ENCODE results near the gene NNT.

The NNT gene

GRCh38 chr5:43677253-43677652, 74.3 kb downstream of the NNT start:
- TF ChIP-seq TOX (CRISPR knock-in tag; IDR thresholded peaks at IDR 0.05; ENCODE audit: borderline replicate concordance): no peak
- TF ChIP-seq RARB (CRISPR knock-in tag; IDR thresholded peaks at IDR 0.05): no peak

GRCh38 chr5:43679214-43679613, 76.2 kb downstream of the NNT start:
- TF ChIP-seq SNAI2 (CRISPR knock-in tag; IDR thresholded peaks at IDR 0.05) (no peak), ZNF565 (CRISPR knock-in tag; conservative IDR thresholded peaks at IDR 0.05; ENCODE audit: low read depth) (no peak), TOX (CRISPR knock-in tag; IDR thresholded peaks at IDR 0.05; ENCODE audit: borderline replicate concordance) (no peak), ZC3H10 (CRISPR knock-in tag; IDR thresholded peaks at IDR 0.05) (no peak), OSR1 (CRISPR knock-in tag; IDR thresholded peaks at IDR 0.05) (no peak), RARB (CRISPR knock-in tag; IDR thresholded peaks at IDR 0.05) (no peak), PPARA (CRISPR knock-in tag; IDR thresholded peaks at IDR 0.05; ENCODE audit: borderline replicate concordance) (no peak), CSDC2 (CRISPR knock-in tag; IDR thresholded peaks at IDR 0.05) (no peak), ESRRG (CRISPR knock-in tag; IDR thresholded peaks at IDR 0.05) (no peak), ZNF70 (CRISPR knock-in tag; IDR thresholded peaks at IDR 0.05) (no peak), ZFP3 (CRISPR knock-in tag; IDR thresholded peaks at IDR 0.05) (no peak), TCF4 (CRISPR knock-in tag; IDR thresholded peaks at IDR 0.05; ENCODE audit: borderline replicate concordance) (no peak), GLIS3 (CRISPR knock-in tag; IDR thresholded peaks at IDR 0.05) (no peak), ZNF8 (CRISPR knock-in tag; IDR thresholded peaks at IDR 0.05) (no peak)
- TF ChIP-seq, protein P1, sequence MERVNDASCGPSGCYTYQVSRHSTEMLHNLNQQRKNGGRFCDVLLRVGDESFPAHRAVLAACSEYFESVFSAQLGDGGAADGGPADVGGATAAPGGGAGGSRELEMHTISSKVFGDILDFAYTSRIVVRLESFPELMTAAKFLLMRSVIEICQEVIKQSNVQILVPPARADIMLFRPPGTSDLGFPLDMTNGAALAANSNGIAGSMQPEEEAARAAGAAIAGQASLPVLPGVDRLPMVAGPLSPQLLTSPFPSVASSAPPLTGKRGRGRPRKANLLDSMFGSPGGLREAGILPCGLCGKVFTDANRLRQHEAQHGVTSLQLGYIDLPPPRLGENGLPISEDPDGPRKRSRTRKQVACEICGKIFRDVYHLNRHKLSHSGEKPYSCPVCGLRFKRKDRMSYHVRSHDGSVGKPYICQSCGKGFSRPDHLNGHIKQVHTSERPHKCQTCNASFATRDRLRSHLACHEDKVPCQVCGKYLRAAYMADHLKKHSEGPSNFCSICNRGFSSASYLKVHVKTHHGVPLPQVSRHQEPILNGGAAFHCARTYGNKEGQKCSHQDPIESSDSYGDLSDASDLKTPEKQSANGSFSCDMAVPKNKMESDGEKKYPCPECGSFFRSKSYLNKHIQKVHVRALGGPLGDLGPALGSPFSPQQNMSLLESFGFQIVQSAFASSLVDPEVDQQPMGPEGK (CRISPR knock-in tag; IDR thresholded peaks at IDR 0.05; ENCODE audit: borderline replicate concordance): no peak
- TF ChIP-seq, protein P2, sequence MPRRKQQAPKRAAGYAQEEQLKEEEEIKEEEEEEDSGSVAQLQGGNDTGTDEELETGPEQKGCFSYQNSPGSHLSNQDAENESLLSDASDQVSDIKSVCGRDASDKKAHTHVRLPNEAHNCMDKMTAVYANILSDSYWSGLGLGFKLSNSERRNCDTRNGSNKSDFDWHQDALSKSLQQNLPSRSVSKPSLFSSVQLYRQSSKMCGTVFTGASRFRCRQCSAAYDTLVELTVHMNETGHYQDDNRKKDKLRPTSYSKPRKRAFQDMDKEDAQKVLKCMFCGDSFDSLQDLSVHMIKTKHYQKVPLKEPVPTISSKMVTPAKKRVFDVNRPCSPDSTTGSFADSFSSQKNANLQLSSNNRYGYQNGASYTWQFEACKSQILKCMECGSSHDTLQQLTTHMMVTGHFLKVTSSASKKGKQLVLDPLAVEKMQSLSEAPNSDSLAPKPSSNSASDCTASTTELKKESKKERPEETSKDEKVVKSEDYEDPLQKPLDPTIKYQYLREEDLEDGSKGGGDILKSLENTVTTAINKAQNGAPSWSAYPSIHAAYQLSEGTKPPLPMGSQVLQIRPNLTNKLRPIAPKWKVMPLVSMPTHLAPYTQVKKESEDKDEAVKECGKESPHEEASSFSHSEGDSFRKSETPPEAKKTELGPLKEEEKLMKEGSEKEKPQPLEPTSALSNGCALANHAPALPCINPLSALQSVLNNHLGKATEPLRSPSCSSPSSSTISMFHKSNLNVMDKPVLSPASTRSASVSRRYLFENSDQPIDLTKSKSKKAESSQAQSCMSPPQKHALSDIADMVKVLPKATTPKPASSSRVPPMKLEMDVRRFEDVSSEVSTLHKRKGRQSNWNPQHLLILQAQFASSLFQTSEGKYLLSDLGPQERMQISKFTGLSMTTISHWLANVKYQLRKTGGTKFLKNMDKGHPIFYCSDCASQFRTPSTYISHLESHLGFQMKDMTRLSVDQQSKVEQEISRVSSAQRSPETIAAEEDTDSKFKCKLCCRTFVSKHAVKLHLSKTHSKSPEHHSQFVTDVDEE (CRISPR knock-in tag; IDR thresholded peaks at IDR 0.05): no peak
- TF ChIP-seq, protein P3, sequence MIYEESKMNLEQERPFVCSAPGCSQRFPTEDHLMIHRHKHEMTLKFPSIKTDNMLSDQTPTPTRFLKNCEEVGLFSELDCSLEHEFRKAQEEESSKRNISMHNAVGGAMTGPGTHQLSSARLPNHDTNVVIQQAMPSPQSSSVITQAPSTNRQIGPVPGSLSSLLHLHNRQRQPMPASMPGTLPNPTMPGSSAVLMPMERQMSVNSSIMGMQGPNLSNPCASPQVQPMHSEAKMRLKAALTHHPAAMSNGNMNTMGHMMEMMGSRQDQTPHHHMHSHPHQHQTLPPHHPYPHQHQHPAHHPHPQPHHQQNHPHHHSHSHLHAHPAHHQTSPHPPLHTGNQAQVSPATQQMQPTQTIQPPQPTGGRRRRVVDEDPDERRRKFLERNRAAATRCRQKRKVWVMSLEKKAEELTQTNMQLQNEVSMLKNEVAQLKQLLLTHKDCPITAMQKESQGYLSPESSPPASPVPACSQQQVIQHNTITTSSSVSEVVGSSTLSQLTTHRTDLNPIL (CRISPR knock-in tag; IDR thresholded peaks at IDR 0.05; ENCODE audit: low read depth): no peak
- ATAC-seq: no peak

More at GRCh38 chr5:43677253-43677652, 74.3 kb downstream of the NNT start:
- no peak for ATAC-seq

DNA sequence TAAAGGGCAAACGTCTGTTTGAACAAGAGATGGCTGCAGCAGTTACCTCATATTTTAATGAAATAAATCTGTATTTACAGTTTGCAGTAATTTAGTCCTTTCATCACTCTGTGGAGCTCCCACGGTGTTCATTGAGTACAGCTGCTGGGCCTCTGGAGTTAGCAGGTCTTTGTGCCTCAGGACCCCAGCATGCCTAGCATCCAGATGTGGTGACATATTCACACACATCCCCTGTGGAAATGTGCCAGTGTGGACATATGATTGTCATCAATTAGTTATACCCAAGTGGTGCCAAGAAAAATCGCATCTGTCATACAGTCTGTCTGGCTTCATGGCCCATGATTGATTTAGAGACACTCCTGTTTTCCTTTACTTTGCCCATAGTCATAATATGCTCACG, 77.3 kb downstream of the NNT start:
- no peak for TF ChIP-seq OSR1 (CRISPR knock-in tag; IDR thresholded peaks at IDR 0.05)
- TF ChIP-seq SNAI2 (CRISPR knock-in tag; IDR thresholded peaks at IDR 0.05): no peak
- TF ChIP-seq BACH2 (CRISPR knock-in tag; IDR thresholded peaks at IDR 0.05; ENCODE audit: borderline replicate concordance): no peak
- no peak for TF ChIP-seq ISL1 (CRISPR knock-in tag; IDR thresholded peaks at IDR 0.05)
- TF ChIP-seq ZNF70 (CRISPR knock-in tag; IDR thresholded peaks at IDR 0.05): no peak
- no peak for TF ChIP-seq RARB (CRISPR knock-in tag; IDR thresholded peaks at IDR 0.05)
- no peak for TF ChIP-seq ZNF8 (CRISPR knock-in tag; IDR thresholded peaks at IDR 0.05)

GRCh38 chr5:43683884-43684471, 81.0 kb downstream of the NNT start:
- ATAC-seq: no peak
- TF ChIP-seq SNAI2 (CRISPR knock-in tag; IDR thresholded peaks at IDR 0.05) (no peak), ARNTL (CRISPR knock-in tag; IDR thresholded peaks at IDR 0.05; ENCODE audit: borderline replicate concordance, low read depth) (no peak), ZNF70 (CRISPR knock-in tag; IDR thresholded peaks at IDR 0.05) (no peak), ISL1 (CRISPR knock-in tag; IDR thresholded peaks at IDR 0.05) (no peak), GLIS3 (CRISPR knock-in tag; IDR thresholded peaks at IDR 0.05) (no peak), PPARA (CRISPR knock-in tag; IDR thresholded peaks at IDR 0.05; ENCODE audit: borderline replicate concordance) (no peak), ZC3H10 (CRISPR knock-in tag; IDR thresholded peaks at IDR 0.05) (no peak), ZNF8 (CRISPR knock-in tag; IDR thresholded peaks at IDR 0.05) (no peak)
- TF ChIP-seq, protein P1 (CRISPR knock-in tag; IDR thresholded peaks at IDR 0.05; ENCODE audit: borderline replicate concordance): no peak
- TF ChIP-seq, protein P3 (CRISPR knock-in tag; IDR thresholded peaks at IDR 0.05; ENCODE audit: low read depth): no peak
- TF ChIP-seq, protein P2 (CRISPR knock-in tag; IDR thresholded peaks at IDR 0.05): no peak
- TF ChIP-seq, protein P4, sequence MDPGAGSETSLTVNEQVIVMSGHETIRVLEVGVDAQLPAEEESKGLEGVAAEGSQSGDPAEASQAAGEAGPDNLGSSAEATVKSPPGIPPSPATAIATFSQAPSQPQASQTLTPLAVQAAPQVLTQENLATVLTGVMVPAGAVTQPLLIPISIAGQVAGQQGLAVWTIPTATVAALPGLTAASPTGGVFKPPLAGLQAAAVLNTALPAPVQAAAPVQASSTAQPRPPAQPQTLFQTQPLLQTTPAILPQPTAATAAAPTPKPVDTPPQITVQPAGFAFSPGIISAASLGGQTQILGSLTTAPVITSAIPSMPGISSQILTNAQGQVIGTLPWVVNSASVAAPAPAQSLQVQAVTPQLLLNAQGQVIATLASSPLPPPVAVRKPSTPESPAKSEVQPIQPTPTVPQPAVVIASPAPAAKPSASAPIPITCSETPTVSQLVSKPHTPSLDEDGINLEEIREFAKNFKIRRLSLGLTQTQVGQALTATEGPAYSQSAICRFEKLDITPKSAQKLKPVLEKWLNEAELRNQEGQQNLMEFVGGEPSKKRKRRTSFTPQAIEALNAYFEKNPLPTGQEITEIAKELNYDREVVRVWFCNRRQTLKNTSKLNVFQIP (CRISPR knock-in tag; IDR thresholded peaks at IDR 0.05; ENCODE audit: borderline replicate concordance, low read depth): no peak

More for the DNA sequence above, 77.3 kb downstream of the NNT start:
- ATAC-seq: no peak
